Glomerular endothelial cell (primary cell): ENCODE results near the gene TWSG1. TPM values are rescaled to one million over a fixed set of nuclear protein-coding genes. Genes with fewer than 3 reads are reported as not detected.
A peak's percentile ranks its signal among the peaks of the same experiment; 100 is the strongest.
"Not testable (repeated sequence)": the region's sequence is repeated elsewhere in the genome, so short reads cannot be mapped to it uniquely, and the experiment has no call there.

ENCODE experiments used
- DNase-seq: peaks from one replicate; pipeline ENCODE4 v3.0.0-alpha.2; 2011; ENCODE audit warnings: low read depth, low spot score; ENCODE audit errors: extremely low read depth
- total RNA-seq: library from RNA; depleted of rRNA; stranded (reverse); fragments of >200 nt; gene quantifications from 2 replicates; pipeline ENCODE4 v1.2.3, GENCODE V29; 2015

Gene TWSG1
- total RNA-seq, 1 donor from 2014 or later: 74.9 TPM

DNA sequence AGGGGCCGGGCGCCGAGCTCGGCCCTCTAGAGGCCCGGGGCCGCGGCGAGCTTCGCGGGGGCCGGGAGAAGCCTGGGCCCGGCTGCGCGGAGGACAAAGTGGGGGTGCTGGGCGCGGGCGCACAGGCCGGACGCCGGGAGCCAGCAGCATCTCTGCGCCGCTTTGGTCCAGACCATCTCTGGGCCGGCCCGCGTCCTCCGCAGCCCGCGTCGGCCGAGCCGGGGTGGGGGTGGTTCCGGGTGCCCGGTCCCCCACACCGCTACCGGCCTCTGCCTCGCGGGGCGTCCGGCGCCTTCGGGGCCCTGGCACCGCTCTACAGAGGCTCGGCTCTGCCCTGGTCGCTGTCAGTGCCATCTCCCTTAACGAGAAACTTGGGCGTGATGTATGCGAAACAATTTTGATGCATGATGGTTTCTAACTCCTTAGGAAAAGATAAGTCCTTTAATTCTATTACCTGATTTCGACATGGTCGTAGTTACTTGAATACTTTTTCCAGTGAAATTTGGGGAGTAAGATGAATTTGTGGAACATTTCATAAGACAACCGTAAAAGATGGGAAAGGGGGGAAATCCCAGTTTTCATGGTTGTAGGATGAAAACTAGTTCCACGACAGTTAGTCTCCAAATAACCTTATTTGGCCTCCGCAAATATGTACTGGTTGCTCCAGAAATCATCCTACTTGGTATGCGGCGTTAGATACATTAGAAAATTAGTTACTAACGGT is 562 bp downstream of the TWSG1 start:
- DNase-seq: no peak

- no peak for DNase-seq
Measured at GRCh38 chr18:9335697-9336045, 1.1 kb downstream of the TWSG1 start.

- DNase-seq: no peak
Measured at GRCh38 chr18:9336827-9337226, 2.3 kb downstream of the TWSG1 start.

DNA sequence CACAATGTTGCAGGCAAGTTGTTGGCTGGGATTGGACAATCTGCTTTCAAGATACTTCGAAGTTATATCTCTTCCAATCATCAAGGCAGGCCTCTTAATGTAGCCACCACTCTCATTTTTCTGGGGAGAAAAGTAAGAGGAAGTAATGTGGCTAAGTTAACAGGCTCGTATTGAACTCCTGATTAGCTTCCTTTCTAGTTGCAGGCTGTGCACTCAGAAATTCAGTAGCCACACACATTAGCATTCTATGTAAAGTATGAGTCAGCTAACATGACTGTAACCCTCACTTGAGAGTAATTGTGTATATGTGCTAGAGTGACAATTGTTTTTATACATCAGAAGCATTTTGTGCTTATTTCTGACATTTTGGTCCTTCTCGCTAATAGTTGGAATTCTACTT is 3.3 kb downstream of the TWSG1 start:
- DNase-seq: no peak

GRCh38 chr18:9340472-9340871 is 5.9 kb downstream of the TWSG1 start:
- no peak for DNase-seq

GRCh38 chr18:9343577-9343976 is 9.0 kb downstream of the TWSG1 start:
- DNase-seq: no peak

DNA sequence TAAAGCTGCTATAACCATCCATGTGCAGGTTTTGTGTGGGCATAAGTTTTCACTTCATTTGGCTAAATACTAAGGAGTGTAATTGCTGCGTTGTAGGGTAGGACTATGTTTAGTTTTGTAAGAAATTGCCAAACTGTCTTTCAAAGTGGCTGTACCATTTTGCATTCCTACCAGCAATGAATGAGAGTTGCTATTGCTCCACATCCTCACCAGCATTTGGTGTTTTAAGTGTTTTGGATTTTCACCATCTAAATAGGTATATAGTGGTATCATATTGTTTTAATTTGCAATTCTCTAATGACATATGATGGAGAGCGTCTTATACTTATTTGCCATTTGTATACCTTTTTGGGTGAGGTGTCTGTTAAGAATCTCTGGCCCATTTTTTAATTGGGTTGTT is 12.2 kb downstream of the TWSG1 start:
- no peak for DNase-seq

- DNase-seq: no peak
Measured at GRCh38 chr18:9348079-9348671, 13.6 kb downstream of the TWSG1 start.

DNA sequence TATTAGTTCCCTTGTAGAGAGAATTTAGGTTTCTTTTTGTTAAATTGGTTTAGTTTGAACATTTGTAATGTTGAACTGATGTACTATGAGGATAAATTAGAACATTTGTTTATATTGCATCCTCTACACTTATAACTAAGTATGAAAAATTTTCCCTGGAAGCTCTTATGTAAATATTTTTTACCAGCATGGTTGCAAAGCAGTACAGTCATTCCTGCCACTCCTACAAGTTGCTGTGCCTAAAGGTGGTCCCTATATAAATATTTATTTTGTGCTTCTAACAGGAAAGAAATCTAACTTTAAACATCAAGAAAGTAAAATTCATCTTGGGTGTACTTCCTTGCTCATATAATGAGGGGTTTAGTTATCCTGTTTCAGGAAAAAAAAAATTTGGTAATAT is 14.2 kb downstream of the TWSG1 start:
- DNase-seq: no peak

- no peak for DNase-seq
Measured at GRCh38 chr18:9353596-9353995, 19.0 kb downstream of the TWSG1 start.

- no peak for DNase-seq
Measured at GRCh38 chr18:9354256-9354655, 19.7 kb downstream of the TWSG1 start.

GRCh38 chr18:9356976-9357375 is 22.4 kb downstream of the TWSG1 start:
- DNase-seq: no peak

- DNase-seq: no peak
Measured at GRCh38 chr18:9359796-9360195, 25.2 kb downstream of the TWSG1 start.

DNA sequence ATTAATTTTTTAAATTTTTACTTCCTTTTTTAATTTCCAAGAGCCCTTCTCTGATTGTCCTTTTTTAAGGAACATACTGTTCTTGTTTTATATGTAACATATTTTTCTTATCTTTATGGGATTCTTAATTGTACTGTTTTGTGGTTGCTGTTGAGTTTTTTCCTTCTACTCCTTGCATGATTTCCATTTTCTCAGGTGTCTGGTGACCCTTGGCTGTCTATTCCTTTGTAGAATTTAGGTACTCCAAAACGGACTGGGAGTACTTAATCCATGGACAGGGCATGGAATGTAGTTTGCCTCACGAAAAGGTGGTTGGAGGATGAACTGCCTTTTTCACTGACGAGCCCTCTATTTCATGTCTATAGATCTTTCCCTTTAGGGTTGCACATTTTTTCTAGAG is 26.6 kb downstream of the TWSG1 start:
- no peak for DNase-seq

GRCh38 chr18:9362869-9363268 is 28.3 kb downstream of the TWSG1 start:
- DNase-seq: no peak

GRCh38 chr18:9364242-9364641 is 29.7 kb downstream of the TWSG1 start:
- DNase-seq: no peak

GRCh38 chr18:9365406-9365805 is 30.8 kb downstream of the TWSG1 start:
- no peak for DNase-seq

DNA sequence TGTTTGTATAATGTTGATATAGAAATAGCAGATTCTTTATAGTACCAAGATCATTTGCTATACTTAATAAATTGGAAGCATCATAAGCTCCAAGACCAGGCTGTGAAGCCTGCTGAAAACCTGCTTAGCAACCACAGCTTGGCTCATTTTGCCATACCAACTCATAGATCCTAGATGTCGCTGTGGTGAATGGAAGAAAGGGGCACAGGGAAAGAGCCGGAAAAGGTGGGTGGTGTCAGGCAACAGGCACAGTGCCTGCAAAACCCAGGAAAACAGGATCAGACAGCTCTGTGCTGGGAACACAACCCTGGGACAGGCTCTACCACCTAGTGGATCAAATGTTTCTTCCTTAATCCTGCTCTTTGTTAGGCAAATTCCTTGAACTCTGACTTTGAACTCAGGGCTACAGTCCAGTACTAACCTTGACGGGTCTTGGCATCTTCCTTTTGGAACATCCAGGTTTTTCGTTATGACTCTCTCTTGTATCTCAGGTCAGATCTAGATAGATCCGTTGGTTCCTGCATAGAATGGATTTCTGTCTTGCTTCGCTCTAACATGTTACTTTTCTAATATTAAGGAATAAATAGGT is 31.6 kb downstream of the TWSG1 start:
- DNase-seq: peak; percentile 33

- DNase-seq: not testable (repeated sequence)
Measured at GRCh38 chr18:9373254-9373653, 38.7 kb downstream of the TWSG1 start.

- DNase-seq: no peak
Measured at GRCh38 chr18:9379118-9379517, 44.5 kb downstream of the TWSG1 start.

GRCh38 chr18:9380101-9380500 is 45.5 kb downstream of the TWSG1 start:
- DNase-seq: no peak

GRCh38 chr18:9380621-9381395 is 46.2 kb downstream of the TWSG1 start:
- DNase-seq: no peak
